A673 (cell line): ENCODE results near the gene AP1M1. TPM values are rescaled to one million over a fixed set of nuclear protein-coding genes. Genes with fewer than 3 reads are reported as not detected.

ENCODE experiments used
- BruUV-seq: library from RNA; stranded (reverse); fragments of 400-500 nt; replicated peaks from 2 replicates; lab custom pipeline; 2021; lab: Mats Ljungman, UMichigan
- CTCF ChIA-PET: fragments of 300-600 bp; sonication (Branson Sonifier 250); formaldehyde crosslinking; loops from one replicate; lab custom pipeline; 2022; ENCODE audit warnings: antibody characterized with exemption; lab: Charles Lee
- POLR2A ChIA-PET: fragments of 300-600 bp; sonication (Branson Sonifier 250); formaldehyde crosslinking; loops from one replicate; lab custom pipeline; 2022; ENCODE audit warnings: antibody characterized with exemption; ENCODE audit not compliant: low non-redundant PET; lab: Charles Lee
- DNase-seq: peaks from one replicate; pipeline ENCODE4 v3.0.0-alpha.2; 2015; ENCODE audit warnings: low spot score
- H3K27ac ChIP-seq: fragments of 200-600 bp; sonication (generic); 2 replicates; pipeline ENCODE4 v1.5.1; 2016; ENCODE audit warnings: mixed run types, low read depth, mild to moderate bottlenecking, mixed read lengths, antibody characterized with exemption, low read length; ENCODE audit not compliant: poor library complexity, severe bottlenecking
- H3K27me3 ChIP-seq: fragments of 200-600 bp; sonication (generic); replicated peaks from 2 replicates; pipeline ENCODE4 v1.6.1; 2017; ENCODE audit warnings: mixed run types, low read depth, mild to moderate bottlenecking, mixed read lengths, antibody characterized with exemption, low read length; ENCODE audit not compliant: insufficient read depth, poor library complexity
- H3K36me3 ChIP-seq: fragments of 200-600 bp; sonication (generic); 2 replicates; pipeline ENCODE4 v1.6.1; 2016; ENCODE audit warnings: mixed run types, mild to moderate bottlenecking, mixed read lengths, antibody characterized with exemption, low read length; ENCODE audit not compliant: insufficient read depth, poor library complexity, severe bottlenecking
- H3K4me1 ChIP-seq: fragments of 200-600 bp; sonication (generic); 2 replicates; pipeline ENCODE4 v1.6.1; 2017; ENCODE audit warnings: mixed run types, mild to moderate bottlenecking, mixed read lengths, antibody characterized with exemption, low read length; ENCODE audit not compliant: insufficient read depth, poor library complexity, severe bottlenecking
- H3K4me3 ChIP-seq: fragments of 200-600 bp; sonication (generic); 2 replicates; pipeline ENCODE4 v1.5.1; 2016; ENCODE audit warnings: low read depth, mixed run types, mild to moderate bottlenecking, mixed read lengths, low read length; ENCODE audit not compliant: poor library complexity, severe bottlenecking
- H3K9me3 ChIP-seq: fragments of 200-600 bp; sonication (generic); 2 replicates; pipeline ENCODE4 v1.6.1; 2016; ENCODE audit warnings: mixed run types, low read depth, mild to moderate bottlenecking, mixed read lengths, antibody characterized with exemption, low read length; ENCODE audit not compliant: poor library complexity, severe bottlenecking
- EZH2 ChIP-seq: fragments of 200-600 bp; sonication (generic); IDR thresholded peaks from 2 replicates; pipeline ENCODE4 v1.6.1; 2017; ENCODE audit warnings: borderline replicate concordance, low read depth, mild to moderate bottlenecking, mixed read lengths, antibody characterized with exemption, low read length; ENCODE audit not compliant: poor library complexity, severe bottlenecking
- intact Hi-C: fragments of 100-400 bp; cut with micrococcal nuclease; formaldehyde crosslinking; loops from one replicate; pipeline ENCODE4 v1.10.0; 2022; ENCODE audit not compliant: unreplicated experiment
- total RNA-seq: library from RNA; stranded (reverse); gene quantifications from 2 replicates; pipeline ENCODE4 v1.2.3, GENCODE V29; 2021
- TF ChIP-seq, protein P1 (sequence below): fragments of 300-800, 200-600 bp; sonication (generic); conservative IDR thresholded peaks from 2 replicates; pipeline ENCODE4 v1.5.1; 2017; ENCODE audit warnings: low read depth, mild to moderate bottlenecking, antibody characterized with exemption, low read length, moderate library complexity, mixed read lengths

The AP1M1 gene
- total RNA-seq, 1 experiment from 2014 or later, result 105 TPM

- BruUV-seq, result no TSS peak
- POLR2A ChIA-PET, result no interaction called here
Observed at GRCh38 chr19:16266586-16266942, 68.9 kb downstream of the AP1M1 start.

GRCh38 chr19:16268676-16269319 is 71.1 kb downstream of the AP1M1 start:
- Histone ChIP-seq H3K4me3 (no peak overlapping the region), H3K36me3 (no peaks in the 10 kb centered on the region), H3K4me1 (no peaks in the 10 kb centered on the region), H3K27ac (no peak overlapping the region), H3K9me3 (no peaks in the 10 kb centered on the region), H3K27me3 (no peaks in the 10 kb centered on the region)
- TF ChIP-seq, protein P1, sequence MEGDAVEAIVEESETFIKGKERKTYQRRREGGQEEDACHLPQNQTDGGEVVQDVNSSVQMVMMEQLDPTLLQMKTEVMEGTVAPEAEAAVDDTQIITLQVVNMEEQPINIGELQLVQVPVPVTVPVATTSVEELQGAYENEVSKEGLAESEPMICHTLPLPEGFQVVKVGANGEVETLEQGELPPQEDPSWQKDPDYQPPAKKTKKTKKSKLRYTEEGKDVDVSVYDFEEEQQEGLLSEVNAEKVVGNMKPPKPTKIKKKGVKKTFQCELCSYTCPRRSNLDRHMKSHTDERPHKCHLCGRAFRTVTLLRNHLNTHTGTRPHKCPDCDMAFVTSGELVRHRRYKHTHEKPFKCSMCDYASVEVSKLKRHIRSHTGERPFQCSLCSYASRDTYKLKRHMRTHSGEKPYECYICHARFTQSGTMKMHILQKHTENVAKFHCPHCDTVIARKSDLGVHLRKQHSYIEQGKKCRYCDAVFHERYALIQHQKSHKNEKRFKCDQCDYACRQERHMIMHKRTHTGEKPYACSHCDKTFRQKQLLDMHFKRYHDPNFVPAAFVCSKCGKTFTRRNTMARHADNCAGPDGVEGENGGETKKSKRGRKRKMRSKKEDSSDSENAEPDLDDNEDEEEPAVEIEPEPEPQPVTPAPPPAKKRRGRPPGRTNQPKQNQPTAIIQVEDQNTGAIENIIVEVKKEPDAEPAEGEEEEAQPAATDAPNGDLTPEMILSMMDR, result no peak
- TF ChIP-seq EZH2, result no peak
- DNase-seq, result no peak
- ChIA-PET CTCF (interaction anchor here (0.5 kb wide), 1 partner anchor 222 kb away, joined by 4 read pairs; no protein-coding TSS in a partner anchor), POLR2A (no interaction called here)
- intact Hi-C loops, result no loop called here
- no TSS peak for BruUV-seq

More at GRCh38 chr19:16266586-16266942, 68.9 kb downstream of the AP1M1 start:
- Histone ChIP-seq H3K4me3 (no peak overlapping the region), H3K27me3 (no peaks in the 10 kb centered on the region), H3K27ac (no peak overlapping the region), H3K4me1 (no peaks in the 10 kb centered on the region), H3K9me3 (no peaks in the 10 kb centered on the region), H3K36me3 (no peaks in the 10 kb centered on the region)
- no peak for DNase-seq
- CTCF ChIA-PET, result no interaction called here
- intact Hi-C loops, result no loop called here
- TF ChIP-seq EZH2, result no peak
- TF ChIP-seq, protein P1, result no peak

GRCh38 chr19:16272945-16273344 is 75.2 kb downstream of the AP1M1 start:
- ChIA-PET CTCF (no interaction called here), POLR2A (no interaction called here)
- intact Hi-C loops, result no loop called here
- Histone ChIP-seq H3K4me3 (no peak overlapping the region), H3K9me3 (no peaks in the 10 kb centered on the region), H3K27ac (no peak overlapping the region), H3K36me3 (no peaks in the 10 kb centered on the region), H3K4me1 (no peaks in the 10 kb centered on the region), H3K27me3 (no peaks in the 10 kb centered on the region)
- TF ChIP-seq, protein P1, result no peak
- TF ChIP-seq EZH2, result no peak
- BruUV-seq, result no TSS peak
- DNase-seq, result no peak
